Hematopoietic multipotent progenitor cell treated with erythropoietin and hydrocortisone succinate and interleukin-3 and kit ligand, for 6 days (in vitro differentiated cells): ENCODE measurements around the gene MRPL28.
"Not testable (repeated sequence)": the region's sequence is repeated elsewhere in the genome, so short reads cannot be mapped to it uniquely, and the experiment has no call there.

Experiments used
- DNase-seq: peaks from one replicate; pipeline ENCODE4 v3.0.0-alpha.2; 2015

The MRPL28 gene

GRCh38 chr16:389352-389751 is 19.0 kb upstream of the MRPL28 start:
- DNase-seq, result no peak

GRCh38 chr16:387761-388666 is 17.7 kb upstream of the MRPL28 start:
- DNase-seq, result peak; percentile 73

- peak; percentile 55 for DNase-seq
Observed at GRCh38 chr16:386641-387156, 16.4 kb upstream of the MRPL28 start.

GRCh38 chr16:383326-384051 is 13.2 kb upstream of the MRPL28 start:
- no peak for DNase-seq

GRCh38 chr16:381789-382717 is 11.7 kb upstream of the MRPL28 start, which contains the start of gene PGAP6:
PGAP6 (minus strand) TSS chr16:381978; CDS start chr16:381821, 157 bp downstream.
- DNase-seq, result peak; percentile 80

- peak; percentile 50 for DNase-seq
Observed at GRCh38 chr16:381012-381788, 10.9 kb upstream of the MRPL28 start.

- peak; percentile 41 for DNase-seq
Observed at GRCh38 chr16:380762-381011, 10.3 kb upstream of the MRPL28 start.

- no peak for DNase-seq
Observed at GRCh38 chr16:379961-380761, 9.8 kb upstream of the MRPL28 start.

- no peak for DNase-seq
Observed at GRCh38 chr16:379183-379960, 9.0 kb upstream of the MRPL28 start.

- no peak for DNase-seq
Observed at GRCh38 chr16:378821-379182, 8.5 kb upstream of the MRPL28 start.

- DNase-seq, result not testable (repeated sequence)
Observed at GRCh38 chr16:378113-378820, 7.9 kb upstream of the MRPL28 start.

GRCh38 chr16:377419-377951 is 7.1 kb upstream of the MRPL28 start:
- no peak for DNase-seq

- DNase-seq, result no peak
Observed at GRCh38 chr16:376817-377418, 6.6 kb upstream of the MRPL28 start.

- DNase-seq, result no peak
Observed at GRCh38 chr16:375927-376816, 5.8 kb upstream of the MRPL28 start.

GRCh38 chr16:375212-375611 is 4.9 kb upstream of the MRPL28 start:
- DNase-seq, result no peak

GRCh38 chr16:374616-374926 is 4.2 kb upstream of the MRPL28 start:
- no peak for DNase-seq

GRCh38 chr16:373848-374615 is 3.7 kb upstream of the MRPL28 start:
- no peak for DNase-seq
